HG03139 (cell line): Measurements from ENCODE around the gene XPO5.
A peak's percentile ranks its signal among the peaks of the same experiment; 100 is the strongest.
"Not testable (repeated sequence)": the region's sequence is repeated elsewhere in the genome, so short reads cannot be mapped to it uniquely, and the experiment has no call there.

Source experiments
- ATAC-seq: cut with Tn5 transposase; IDR thresholded peaks from one replicate; pipeline ENCODE4 v1.9.1; 2021; ENCODE audit not compliant: unreplicated experiment

The XPO5 gene

DNA sequence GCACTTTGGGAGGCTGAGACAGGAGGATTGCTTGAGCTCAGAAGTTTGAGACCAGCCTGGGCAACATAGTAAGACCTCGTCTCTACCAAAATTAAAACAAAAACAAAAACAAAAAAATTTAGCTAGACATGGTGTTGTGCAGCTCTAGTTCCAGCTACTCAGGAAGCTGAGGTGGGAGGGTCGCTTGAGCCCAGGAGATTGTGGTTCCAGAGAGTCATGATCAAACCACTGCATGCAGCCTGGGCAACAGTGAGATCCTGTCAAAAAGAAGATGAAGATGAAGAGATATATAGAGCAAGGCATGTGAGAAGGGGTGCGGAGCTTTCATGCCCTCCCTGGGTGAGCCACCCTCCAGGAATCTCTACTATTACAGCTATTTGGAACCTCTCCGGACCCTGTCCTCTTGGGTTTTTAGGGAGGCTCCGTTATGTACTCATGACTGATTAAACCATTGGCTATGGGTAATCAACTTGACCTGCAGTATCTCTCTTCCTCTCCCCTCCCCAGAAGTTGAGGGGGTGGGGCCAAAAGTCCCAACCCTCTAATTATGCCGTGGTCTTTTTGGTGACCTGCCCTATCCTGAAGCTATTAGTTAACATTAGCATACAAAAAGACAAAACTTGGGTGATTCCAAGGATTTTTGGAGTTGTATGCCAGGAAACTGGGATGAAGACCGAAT, 9.2 kb upstream of the XPO5 start:
- ATAC-seq, result no peak

DNA sequence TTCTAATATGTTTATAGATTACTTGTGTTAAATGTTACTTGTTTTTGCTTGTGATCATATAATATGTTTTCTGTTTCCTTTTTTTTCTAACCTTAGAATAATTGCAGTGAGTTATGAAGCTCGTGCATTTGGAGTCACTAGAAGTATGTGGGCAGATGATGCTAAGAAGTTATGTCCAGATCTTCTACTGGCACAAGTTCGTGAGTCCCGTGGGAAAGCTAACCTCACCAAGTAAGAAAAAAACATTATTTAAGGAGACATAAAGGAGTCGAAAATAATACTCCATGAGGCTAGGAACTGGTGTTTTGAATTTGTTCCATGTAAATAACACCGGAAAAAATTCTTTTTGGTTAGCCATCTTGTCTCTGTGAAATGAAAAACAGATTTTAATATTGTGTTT, 7.1 kb upstream of the XPO5 start:
- no peak for ATAC-seq

DNA sequence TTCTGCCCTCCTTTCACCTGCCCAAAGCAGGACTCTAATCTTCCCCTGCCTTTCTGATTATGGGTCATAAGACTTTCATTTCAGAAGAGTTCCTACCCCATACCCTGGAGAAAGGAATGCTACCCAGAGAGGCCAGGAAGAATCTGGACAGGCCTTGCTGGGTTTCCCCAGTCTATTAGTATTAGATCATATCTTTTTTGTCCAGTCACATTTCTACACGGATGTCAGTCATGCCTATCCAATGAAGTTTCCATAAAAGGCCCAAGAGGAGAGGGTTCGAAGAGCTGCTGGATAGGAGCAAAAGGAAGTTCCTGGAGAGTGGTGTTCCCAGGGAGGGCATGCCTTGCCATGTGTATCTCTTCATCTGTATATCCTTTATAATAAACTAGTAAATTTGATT, 3.3 kb upstream of the XPO5 start:
- no peak for ATAC-seq

DNA sequence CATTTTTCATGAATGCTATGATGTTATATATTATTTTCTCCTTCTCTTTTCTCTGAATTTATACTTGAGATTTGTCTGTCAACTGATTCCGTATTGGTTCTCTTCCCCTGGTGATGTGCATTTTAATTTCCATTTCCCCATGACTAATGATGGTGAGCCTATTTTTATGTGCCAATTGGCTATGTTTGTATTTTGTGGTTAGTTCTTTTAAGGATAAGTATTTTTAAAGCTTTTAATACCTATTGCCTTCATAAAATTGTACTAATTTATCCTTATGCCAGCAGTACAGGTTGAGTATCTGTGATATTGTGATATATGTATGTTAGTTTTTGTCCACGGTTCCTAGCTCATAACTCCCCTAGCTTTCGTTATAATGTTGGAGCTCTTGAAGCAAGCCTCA, 2.9 kb upstream of the XPO5 start:
- ATAC-seq, result no peak

DNA sequence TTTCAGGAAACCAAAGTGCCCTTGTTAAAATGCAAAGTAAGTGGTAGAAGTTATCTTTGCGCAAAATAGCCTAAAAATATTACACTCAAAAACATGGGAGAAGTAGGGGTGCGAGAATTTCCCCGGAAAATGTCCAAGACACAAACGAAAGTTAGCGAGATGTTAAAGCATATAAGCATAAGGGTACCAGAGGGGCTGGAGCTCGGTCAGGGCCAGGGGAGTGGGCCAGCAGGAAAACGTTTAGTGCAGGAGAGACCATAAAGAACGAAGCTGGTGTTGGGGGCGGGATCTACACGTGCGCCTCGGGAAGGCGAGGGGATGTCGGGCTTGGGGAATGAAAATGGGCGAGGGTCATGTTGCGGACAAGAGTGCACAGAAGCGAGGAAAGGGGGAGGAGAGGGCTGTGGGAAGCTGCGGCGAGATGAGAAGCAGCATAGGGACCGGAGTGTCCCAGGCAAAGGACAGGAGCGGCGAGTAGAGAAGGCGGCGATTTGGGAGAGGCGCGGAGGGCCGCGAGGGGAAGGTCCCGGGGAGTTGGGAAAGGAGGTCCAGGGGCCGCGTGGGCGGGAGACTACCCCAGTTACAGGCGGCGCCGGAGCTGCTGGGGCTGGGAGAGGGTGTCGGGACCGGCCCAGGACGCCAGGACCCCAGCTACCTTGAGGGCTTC, 600 bp downstream of the XPO5 start:
- ATAC-seq, result peak; percentile 19

DNA sequence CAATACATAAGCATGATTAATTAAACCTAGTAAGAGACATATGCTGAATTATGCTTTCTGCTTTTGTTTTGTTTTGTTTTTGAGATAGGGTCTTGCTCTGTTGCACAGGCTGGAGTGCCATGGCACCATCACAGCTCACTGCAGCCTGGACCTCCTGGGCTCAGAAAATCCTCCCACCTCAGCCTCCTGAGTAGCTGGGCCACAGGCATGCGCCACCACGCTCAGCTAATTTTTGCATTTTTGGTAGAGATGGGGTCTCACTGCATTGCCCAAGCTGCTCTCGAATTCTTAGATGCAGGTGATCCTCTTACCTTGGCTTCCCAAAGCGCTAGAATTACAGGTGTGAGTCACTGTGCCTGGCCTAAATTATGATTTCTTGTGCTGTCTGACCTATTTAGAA, 3.8 kb downstream of the XPO5 start:
- no peak for ATAC-seq

DNA sequence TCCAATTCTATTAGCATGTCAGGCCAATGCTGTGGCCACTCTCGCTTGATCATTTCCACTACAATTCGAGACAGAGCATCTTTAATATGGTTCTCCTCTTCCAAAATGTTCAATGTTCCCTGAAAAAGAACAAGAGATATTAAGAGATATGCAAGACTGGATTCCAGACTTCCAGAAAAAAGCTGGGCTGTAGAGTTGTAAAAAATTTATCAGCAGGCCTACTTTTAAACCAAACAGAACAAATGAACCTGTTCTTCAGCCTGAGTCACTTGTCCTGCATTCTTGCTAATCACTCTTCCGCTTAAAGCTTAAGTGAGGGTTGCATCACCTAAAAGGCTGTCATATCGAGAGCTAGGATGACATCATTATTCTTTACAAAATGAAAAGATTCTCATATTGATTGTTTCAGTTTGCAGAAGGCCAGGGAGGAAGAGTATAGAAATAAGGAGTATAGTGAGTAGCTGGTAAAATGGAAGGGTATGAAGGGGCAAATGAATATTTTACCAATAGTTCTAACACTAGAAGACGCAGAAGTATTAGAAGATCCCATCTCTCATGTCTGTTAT, 4.9 kb downstream of the XPO5 start:
- no peak for ATAC-seq

DNA sequence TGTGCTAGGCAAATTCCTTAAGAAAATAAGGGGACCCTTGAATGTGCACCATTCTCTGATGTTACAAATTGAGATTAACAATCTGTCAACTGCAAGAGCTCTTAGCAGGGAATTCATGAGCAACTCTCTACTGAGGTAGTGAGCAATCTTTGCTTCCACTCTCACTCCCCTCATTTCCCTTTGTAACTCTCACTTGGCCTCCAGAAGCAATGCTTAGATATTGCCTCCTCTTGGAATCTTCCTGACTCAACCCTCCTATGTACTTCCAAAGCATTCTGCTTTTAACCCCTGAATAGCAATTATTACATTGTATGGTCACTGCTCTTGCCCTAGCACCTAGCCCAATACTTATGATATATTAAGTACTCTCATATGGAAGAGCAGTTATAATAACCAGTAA, 16.5 kb downstream of the XPO5 start:
- no peak for ATAC-seq

DNA sequence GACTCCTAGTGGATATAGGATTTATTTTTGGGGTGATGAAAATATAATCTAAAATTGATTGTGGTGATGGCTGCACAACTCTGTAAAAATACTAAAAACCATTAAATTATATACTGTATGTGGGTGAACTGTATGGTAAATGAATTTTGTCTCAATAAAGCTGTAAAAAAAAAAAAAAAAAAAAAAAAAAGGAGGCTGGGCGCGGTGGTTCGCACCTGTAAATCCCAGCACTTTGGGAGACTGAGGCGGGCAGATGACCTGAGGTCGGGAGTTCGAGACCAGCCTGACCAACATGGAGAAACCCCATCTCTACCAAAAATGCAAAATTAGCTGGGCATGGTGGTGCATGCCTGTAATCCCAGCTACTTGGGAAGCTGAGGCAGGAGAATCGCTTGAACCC, 18.2 kb downstream of the XPO5 start:
- not testable (repeated sequence) for ATAC-seq

DNA sequence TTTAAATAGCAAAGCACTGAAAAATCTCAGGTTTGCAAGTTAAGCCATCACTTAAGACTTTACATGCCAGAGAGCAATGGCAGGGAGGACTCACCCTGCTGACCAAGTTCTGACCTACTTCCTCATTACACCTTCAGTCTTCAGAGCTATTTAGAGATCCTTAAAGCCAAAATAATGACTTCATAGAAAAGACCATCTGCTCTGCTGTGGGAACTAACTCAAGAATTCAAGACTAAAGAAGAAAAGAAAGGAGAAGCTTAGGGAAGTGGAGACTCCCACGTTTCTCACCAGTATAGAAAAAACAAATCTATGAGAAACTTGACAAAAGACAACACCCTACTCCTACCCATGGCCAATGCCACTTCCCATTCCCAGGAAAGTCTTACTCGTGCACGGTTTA, 28.6 kb downstream of the XPO5 start:
- no peak for ATAC-seq

DNA sequence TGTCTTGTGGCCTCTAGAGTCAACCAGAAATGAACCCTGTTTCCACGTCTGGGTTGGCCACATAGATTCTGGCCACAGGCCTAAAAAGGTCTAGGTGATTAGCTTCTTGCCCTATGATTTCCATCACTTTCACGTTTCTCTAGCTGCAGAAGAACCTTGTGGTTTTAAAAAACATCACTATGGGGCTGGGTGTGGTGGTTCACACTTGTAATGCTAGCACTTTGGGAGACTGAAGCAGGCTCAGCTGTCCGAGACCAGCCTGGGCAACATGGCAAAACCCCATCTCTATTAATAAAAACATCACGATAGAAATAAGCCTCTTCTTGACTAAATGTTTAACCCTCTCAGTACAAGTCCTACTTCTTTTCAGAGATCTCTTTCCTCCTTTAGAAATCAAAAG, 31.4 kb downstream of the XPO5 start:
- no peak for ATAC-seq

DNA sequence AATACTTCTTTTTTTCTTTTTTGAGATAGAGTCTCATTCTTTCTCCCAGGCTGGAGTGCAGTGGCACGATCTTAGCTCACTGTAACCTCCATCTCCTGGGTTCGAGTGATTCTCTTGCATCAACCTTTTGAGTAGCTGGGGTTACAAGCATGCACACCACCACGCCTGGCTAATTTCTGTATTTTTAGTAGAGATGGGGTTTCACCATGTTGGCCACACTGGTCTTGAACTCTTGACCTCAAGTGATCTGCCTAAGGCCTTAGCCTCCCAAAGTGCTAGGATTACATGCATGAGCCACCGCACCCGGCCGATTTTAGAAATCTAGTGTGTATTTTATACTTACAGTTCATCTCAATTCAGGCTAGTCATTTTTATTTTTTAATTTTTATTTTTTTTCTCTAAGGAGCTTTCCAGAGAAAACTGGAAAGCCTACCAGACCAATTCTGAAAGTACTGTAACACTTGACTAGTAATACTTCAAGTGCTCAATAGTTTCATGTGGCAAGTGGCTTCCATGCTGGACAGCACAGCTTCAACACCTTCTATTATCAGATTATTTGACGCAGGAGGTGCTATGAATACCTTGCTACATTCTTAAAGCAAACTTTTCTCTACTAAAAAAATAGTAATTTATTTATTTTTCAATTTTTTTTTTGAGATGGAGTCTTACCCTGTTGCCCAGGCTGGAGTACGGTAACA, 33.9 kb downstream of the XPO5 start:
- ATAC-seq, result no peak

DNA sequence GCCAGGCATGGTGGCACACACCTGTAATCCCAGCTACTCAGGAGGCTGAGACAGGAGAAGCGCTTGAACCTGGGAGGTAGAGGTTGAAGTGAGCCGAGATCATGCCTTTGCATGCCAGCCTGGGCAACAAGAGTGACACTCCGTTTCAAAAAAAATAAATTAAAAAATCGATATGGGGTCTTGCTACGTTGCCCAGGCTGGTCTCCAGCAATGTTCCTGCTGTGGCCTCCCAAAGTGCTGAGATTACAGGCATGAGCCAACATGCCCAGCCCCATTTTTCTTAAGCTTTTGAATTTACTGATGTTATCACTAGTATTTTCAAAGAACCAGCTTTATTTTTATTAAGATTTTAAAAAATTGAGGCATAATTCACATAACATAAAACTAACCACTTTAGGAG, 35.3 kb downstream of the XPO5 start:
- no peak for ATAC-seq

DNA sequence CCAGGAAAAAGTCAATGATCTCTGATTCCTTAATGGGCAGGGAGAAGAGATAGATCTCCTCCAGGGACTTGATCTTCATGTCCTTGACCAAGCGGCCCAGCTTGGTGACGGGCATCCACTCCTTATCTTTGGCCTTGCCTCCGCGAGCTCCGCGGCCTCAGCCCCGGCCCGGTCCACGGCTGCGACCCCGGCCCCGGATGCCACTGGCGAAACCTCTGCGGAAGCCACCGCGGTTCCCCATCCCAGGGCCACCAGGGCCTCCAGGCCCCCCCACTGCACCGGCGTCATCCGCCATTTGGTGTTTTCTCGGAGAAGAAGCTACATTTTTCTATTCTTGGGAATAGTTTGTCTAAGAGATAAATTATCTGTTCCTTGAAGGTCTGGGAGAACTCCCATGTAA, 36.4 kb downstream of the XPO5 start:
- ATAC-seq, result not testable (repeated sequence)

DNA sequence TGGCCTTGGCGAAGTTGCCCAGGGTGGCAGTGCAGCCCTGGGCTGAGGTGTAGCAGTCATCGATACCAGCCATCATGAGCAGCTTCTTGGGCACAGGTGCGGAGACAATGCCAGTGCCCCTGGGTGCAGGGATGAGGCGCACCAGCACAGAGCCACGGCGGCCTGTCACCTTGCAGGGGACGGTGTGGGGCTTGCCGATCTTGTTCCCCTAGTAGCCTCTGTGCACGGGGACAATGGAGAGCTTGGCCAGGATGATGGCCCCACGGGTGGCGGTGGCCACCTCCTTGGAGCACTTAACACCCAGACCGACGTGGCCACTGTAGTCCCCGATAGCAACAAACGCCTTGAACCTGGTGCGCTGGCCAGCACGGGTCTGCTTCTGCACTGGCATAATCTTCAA, 36.9 kb downstream of the XPO5 start:
- not testable (repeated sequence) for ATAC-seq

DNA sequence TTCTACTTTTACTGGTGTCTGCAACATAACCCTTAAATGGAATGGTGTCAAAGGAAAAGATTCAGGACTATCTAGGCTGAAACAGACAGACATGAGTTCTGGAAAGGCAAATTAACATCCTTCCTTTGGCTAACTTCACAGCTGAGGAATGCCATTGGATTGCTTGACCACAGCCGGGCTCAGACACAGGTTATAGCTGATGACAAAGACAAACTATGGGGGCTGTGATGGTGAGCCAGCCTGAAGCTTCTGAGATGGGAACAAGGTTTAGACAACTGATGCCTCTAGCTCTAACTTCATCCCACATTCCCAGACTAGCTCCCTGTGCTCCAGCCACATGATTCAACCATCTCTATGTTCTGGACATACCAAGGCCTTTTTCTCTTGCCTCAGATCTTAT, 43.6 kb downstream of the XPO5 start:
- ATAC-seq, result no peak

DNA sequence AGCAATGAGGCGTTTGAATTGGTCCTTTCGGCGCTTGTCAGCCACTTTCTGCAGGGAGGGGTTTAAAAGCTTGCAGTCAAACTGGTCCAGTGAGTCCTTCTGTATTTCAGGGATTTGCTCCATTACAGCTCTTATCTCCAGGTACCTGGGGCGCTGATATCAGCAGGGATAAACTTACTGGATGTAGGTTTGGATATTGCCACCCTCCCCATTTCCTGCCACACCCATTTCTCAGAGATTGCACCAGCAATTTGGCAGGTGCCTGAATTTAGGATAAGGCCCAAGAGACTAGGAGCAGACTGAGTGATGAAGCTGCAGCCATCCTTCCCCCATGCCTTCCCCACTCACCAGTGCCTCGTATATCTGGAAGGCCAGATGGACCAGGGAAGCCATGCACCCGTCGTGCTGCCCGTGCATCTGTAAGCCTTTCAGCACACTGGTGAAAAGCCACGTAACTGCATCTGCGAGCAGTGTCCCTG, 51.3 kb downstream of the XPO5 start:
- no peak for ATAC-seq

DNA sequence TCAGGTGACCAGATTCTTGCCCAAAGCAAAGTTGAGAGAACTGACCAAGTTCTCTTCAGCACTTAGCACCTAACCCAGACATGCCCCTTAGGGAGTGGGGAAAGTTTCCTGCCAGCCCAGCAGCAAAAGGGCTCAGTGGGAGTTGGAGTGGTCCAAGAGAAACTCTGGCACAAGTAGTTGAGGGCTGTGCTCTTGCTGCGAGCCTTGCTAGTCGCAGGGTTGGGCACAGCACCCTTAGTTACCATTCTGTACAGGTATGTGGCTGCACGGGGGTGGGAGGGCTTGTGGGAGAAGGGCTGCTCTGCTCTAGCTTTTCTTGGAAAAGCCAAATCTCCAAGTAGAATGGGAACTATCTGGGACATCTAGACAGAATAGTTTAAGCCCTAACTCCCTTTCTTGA, 52.6 kb downstream of the XPO5 start:
- no peak for ATAC-seq

DNA sequence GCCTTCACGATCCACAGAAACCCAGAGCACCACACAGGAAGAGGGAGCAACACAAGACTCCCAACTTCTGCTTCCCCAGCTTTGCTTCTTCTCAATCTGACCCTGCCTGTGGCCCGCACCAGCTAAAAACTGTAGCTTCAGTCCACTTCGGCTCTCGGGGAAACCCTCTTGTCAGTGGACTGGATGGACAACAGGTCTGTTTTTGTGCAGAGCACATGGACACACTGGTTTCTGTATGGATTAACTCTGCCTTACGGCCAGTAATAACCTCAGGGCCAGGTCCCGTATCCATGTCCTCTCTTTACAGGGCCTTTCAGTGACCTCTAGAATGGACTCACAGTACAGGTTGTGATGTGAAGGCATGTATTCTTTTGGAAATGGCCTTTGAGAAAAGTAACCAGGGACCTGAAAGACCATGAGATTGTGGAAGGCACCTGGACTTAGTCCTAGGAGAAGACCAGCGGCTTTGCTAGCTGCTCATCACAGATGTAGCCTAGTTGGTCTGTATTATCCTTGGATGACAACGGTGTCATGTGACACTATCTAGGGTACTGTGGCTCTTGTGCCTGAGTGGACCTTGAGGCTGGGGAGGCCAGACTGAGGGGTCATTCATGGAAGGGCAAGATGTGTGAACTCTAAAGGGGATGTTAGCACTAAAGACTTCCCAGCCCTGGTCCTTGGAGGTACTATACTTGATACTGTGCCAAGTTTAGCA, 53.1 kb downstream of the XPO5 start:
- ATAC-seq, result no peak

DNA sequence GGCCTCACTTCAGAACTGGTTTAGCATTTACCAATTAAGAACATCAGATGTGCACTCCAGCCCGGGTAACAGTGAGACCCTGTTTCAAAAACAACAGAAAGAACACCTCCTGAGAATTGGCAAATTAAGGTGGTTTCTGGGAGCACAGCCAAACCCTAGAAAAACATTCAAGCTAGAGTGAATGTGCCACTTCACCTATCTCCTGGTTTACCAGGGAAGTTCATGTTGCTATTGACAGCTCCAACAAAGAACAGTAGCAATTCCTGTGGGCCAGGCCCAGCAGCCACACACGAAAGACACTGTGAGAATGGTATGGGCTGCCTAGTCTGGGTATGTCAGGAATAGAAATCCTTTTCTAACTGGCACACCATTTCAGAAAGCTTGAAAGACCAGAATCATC, 54.0 kb downstream of the XPO5 start:
- ATAC-seq, result no peak

DNA sequence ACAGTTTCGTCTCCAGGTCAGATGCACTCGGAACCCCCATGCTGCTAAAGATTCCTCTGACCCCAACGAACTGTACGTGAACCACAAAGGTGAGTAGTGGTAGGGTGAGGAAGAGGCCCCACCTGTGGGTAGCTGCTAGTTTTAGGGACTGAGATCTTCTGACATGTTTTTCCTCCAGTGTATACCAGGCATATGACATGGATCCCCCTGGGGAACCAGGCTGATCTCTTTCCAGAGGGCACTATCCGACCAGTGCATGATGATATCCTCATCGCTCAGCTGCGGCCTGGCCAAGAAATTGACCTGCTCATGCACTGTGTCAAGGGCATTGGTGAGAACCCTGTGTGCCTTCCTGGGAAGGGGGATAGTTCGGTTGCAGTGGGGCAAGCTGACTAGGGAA, 55.7 kb downstream of the XPO5 start:
- ATAC-seq, result no peak
